Subcutaneous adipose tissue (tissue), 4 donors: ENCODE measurements around the gene ECT2. TPM values are rescaled to one million over a fixed set of nuclear protein-coding genes. Genes with fewer than 3 reads are reported as not detected.

Source experiments
- CTCF ChIP-seq: fragments of 450-650 bp; IDR thresholded peaks from one replicate; pipeline ENCODE4 v1.5.1; 2016; ENCODE audit warnings: low read depth, mild to moderate bottlenecking, control low read depth, antibody characterized with exemption, moderate library complexity
- total RNA-seq, 4 donors: library from RNA; depleted of rRNA; stranded (reverse); fragments of >200 nt; gene quantifications; one replicate each; pipeline ENCODE4 v1.1.0, GENCODE V29; 2016

ECT2 gene
- total RNA-seq, 4 donors from 2014 or later: 4.7 to 14.7 (median 12.7) TPM

- no peak for TF ChIP-seq CTCF
Observed at GRCh38 chr3:172847292-172847691, 96.8 kb downstream of the ECT2 start.

GRCh38 chr3:172848910-172849309 lies 98.4 kb downstream of the ECT2 start:
- TF ChIP-seq CTCF: no peak

- TF ChIP-seq CTCF: no peak
Observed at GRCh38 chr3:172853005-172853404, 102.5 kb downstream of the ECT2 start.

- no peak for TF ChIP-seq CTCF
Observed at GRCh38 chr3:172853921-172854666, 103.6 kb downstream of the ECT2 start.

GRCh38 chr3:172855037-172855436 lies 104.5 kb downstream of the ECT2 start:
- TF ChIP-seq CTCF: no peak

- no peak for TF ChIP-seq CTCF
Observed at GRCh38 chr3:172856795-172857742, 106.5 kb downstream of the ECT2 start.

- no peak for TF ChIP-seq CTCF
Observed at GRCh38 chr3:172859041-172859440, 108.5 kb downstream of the ECT2 start.
